Fibroblast of lung (primary cell): ENCODE results near the gene GPD1L.

Experiments
- EZH2 ChIP-seq: IDR thresholded peaks from 2 replicates; pipeline ENCODE4 v1.5.1; 2012; ENCODE audit warnings: low read length, control low read depth, mild to moderate bottlenecking; ENCODE audit errors: missing control alignments
- TF ChIP-seq, protein P1 (sequence below), 2 donors: IDR thresholded peaks in 1 of 2; conservative IDR thresholded peaks in 1 of 2; 1 replicate in 1 of 2; 2 replicates in 1 of 2; pipeline ENCODE4 v1.5.1; 2011 to 2012; ENCODE audit warnings: low read length in 2 of 2, control low read depth in 1 of 2, inconsistent platforms in 1 of 2, low read depth in 1 of 2, mild to moderate bottlenecking in 1 of 2

DNA sequence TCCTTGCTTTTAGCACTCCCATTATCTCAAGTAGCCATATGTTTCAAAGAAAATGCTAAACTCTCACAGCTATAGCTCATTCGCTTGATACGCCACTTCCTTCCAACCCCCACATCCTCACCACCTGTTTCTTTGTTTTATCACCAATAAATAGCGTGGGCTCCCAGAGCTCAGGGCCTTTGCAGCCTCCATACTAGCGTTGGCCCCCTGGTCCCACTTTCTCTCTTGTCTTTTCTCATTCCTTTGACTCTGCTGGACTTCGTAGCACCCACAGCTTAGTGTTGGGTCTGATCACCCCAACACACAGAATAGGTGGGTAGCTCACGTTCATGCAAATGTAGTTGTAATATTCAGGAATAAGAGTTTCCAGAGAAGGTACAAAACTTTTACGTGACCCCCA is 4.1 kb upstream of the GPD1L start:
- no peak for TF ChIP-seq EZH2
- TF ChIP-seq, protein P1, sequence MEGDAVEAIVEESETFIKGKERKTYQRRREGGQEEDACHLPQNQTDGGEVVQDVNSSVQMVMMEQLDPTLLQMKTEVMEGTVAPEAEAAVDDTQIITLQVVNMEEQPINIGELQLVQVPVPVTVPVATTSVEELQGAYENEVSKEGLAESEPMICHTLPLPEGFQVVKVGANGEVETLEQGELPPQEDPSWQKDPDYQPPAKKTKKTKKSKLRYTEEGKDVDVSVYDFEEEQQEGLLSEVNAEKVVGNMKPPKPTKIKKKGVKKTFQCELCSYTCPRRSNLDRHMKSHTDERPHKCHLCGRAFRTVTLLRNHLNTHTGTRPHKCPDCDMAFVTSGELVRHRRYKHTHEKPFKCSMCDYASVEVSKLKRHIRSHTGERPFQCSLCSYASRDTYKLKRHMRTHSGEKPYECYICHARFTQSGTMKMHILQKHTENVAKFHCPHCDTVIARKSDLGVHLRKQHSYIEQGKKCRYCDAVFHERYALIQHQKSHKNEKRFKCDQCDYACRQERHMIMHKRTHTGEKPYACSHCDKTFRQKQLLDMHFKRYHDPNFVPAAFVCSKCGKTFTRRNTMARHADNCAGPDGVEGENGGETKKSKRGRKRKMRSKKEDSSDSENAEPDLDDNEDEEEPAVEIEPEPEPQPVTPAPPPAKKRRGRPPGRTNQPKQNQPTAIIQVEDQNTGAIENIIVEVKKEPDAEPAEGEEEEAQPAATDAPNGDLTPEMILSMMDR (conservative IDR thresholded peaks at IDR 0.05 in 1 of 2, IDR thresholded peaks at IDR 0.05 in 1 of 2; ENCODE audit: low read depth in 1 of 2, low read length in 2 of 2), result no peak
